A549 (cell line): ENCODE results near the gene CEP128.

Source experiments
- BHLHE40 ChIP-seq: IDR thresholded peaks from 2 replicates; pipeline ENCODE4 v1.6.1; 2012; ENCODE audit warnings: low read depth, low read length, inconsistent platforms
- HOXB13 ChIP-seq: fragments of 250-450 bp; sonication (Bioruptor Pico); IDR thresholded peaks from 2 replicates; pipeline ENCODE4 v1.5.0; 2020; ENCODE audit warnings: low read depth, mild to moderate bottlenecking, moderate library complexity
- MAZ ChIP-seq: fragments of 150-350 bp; IDR thresholded peaks from 2 replicates; pipeline ENCODE4 v1.6.1; 2014; ENCODE audit warnings: antibody characterized with exemption, low read depth, low read length, borderline replicate concordance
- TF ChIP-seq, protein P1 (sequence below): fragments of >200 bp; sonication (Bioruptor Twin); formaldehyde crosslinking; IDR thresholded peaks from 3 replicates; pipeline ENCODE4 v1.5.1; 2016
- TF ChIP-seq, protein P2 (sequence below): fragments of 250-450 bp; sonication (Bioruptor Pico); IDR thresholded peaks from 2 replicates; pipeline ENCODE4 v1.5.0; 2021; ENCODE audit warnings: mild to moderate bottlenecking, moderate library complexity, borderline replicate concordance
- TF ChIP-seq, protein P3 (sequence below): IDR thresholded peaks from 2 replicates; pipeline ENCODE4 v1.6.1; 2012

- no peak for TF ChIP-seq HOXB13 (CRISPR knock-in tag)
- TF ChIP-seq, protein P1, sequence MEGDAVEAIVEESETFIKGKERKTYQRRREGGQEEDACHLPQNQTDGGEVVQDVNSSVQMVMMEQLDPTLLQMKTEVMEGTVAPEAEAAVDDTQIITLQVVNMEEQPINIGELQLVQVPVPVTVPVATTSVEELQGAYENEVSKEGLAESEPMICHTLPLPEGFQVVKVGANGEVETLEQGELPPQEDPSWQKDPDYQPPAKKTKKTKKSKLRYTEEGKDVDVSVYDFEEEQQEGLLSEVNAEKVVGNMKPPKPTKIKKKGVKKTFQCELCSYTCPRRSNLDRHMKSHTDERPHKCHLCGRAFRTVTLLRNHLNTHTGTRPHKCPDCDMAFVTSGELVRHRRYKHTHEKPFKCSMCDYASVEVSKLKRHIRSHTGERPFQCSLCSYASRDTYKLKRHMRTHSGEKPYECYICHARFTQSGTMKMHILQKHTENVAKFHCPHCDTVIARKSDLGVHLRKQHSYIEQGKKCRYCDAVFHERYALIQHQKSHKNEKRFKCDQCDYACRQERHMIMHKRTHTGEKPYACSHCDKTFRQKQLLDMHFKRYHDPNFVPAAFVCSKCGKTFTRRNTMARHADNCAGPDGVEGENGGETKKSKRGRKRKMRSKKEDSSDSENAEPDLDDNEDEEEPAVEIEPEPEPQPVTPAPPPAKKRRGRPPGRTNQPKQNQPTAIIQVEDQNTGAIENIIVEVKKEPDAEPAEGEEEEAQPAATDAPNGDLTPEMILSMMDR = no peak
- TF ChIP-seq MAZ = no peak
- TF ChIP-seq, protein P2, sequence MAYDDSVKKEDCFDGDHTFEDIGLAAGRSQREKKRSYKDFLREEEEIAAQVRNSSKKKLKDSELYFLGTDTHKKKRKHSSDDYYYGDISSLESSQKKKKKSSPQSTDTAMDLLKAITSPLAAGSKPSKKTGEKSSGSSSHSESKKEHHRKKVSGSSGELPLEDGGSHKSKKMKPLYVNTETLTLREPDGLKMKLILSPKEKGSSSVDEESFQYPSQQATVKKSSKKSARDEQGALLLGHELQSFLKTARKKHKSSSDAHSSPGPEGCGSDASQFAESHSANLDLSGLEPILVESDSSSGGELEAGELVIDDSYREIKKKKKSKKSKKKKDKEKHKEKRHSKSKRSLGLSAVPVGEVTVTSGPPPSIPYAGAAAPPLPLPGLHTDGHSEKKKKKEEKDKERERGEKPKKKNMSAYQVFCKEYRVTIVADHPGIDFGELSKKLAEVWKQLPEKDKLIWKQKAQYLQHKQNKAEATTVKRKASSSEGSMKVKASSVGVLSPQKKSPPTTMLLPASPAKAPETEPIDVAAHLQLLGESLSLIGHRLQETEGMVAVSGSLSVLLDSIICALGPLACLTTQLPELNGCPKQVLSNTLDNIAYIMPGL = no peak
- TF ChIP-seq BHLHE40 = no peak
- TF ChIP-seq, protein P3, sequence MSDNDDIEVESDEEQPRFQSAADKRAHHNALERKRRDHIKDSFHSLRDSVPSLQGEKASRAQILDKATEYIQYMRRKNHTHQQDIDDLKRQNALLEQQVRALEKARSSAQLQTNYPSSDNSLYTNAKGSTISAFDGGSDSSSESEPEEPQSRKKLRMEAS = no peak
Measured at GRCh38 chr14:80698974-80699373, 242.6 kb downstream of the CEP128 start.
